WERI-Rb-1 (cell line): ENCODE measurements around the gene BAIAP2L2.
A peak's percentile ranks its signal among the peaks of the same experiment; 100 is the strongest.

Experiments used
- DNase-seq: peaks from one replicate; pipeline ENCODE4 v3.0.0-alpha.2; 2020
- H3K27ac ChIP-seq: fragments of 250-450 bp; sonication (Bioruptor Pico); 2 replicates; pipeline ENCODE4 v1.5.1; 2020; ENCODE audit warnings: mild to moderate bottlenecking, moderate library complexity
- H3K27me3 ChIP-seq: fragments of 250-450 bp; sonication (Bioruptor Pico); 2 replicates; pipeline ENCODE4 v1.5.1; 2021; ENCODE audit warnings: mild to moderate bottlenecking, low read depth, moderate library complexity; ENCODE audit not compliant: insufficient read depth, severe bottlenecking
- H3K36me3 ChIP-seq: fragments of 250-450 bp; sonication (Bioruptor Pico); 2 replicates; pipeline ENCODE4 v1.5.1; 2020; ENCODE audit warnings: mild to moderate bottlenecking, moderate library complexity
- H3K4me3 ChIP-seq: 2 replicates; pipeline ENCODE4 v1.5.1; 2011; ENCODE audit warnings: low read depth, mild to moderate bottlenecking, control low read depth, low read length
- H3K9me3 ChIP-seq: fragments of 250-450 bp; sonication (Bioruptor Pico); 2 replicates; pipeline ENCODE4 v1.5.1; 2021; ENCODE audit warnings: mild to moderate bottlenecking, moderate library complexity; ENCODE audit not compliant: severe bottlenecking
- CTCF ChIP-seq: IDR thresholded peaks from 2 replicates; pipeline ENCODE4 v1.5.1; 2011; ENCODE audit warnings: low read depth, mild to moderate bottlenecking, control low read depth, inconsistent platforms, low read length

BAIAP2L2 gene

DNA sequence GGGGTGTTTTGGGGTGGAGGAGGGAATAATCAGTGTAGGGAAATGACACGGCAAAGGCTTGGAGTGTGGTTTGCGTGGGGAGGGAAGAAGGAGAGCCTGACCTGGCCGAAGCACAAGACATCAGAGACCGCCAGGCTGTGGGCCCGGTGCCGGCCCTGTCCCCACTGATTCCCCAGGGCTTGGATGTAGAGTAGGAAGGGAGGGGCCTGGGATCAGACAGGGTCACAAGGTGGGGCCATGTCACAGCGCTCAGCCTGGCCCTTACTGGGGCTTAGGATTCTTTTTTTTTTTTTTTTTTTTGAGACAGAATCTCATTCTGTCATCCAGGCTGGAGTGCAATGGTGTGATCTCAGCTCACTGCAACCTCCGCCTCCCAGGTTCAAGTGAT is 43.5 kb downstream of the BAIAP2L2 start:
- H3K9me3 ChIP-seq = no peaks in the 10 kb centered on the region
- TF ChIP-seq CTCF = no peak
- peak overlapping the region; percentile 60 for H3K27ac ChIP-seq
- H3K4me3 ChIP-seq = no peak overlapping the region
- no peaks in the 10 kb centered on the region for H3K27me3 ChIP-seq
- peak; percentile 53 for DNase-seq
- H3K36me3 ChIP-seq = peaks cover 45% of the 10 kb centered on the region

DNA sequence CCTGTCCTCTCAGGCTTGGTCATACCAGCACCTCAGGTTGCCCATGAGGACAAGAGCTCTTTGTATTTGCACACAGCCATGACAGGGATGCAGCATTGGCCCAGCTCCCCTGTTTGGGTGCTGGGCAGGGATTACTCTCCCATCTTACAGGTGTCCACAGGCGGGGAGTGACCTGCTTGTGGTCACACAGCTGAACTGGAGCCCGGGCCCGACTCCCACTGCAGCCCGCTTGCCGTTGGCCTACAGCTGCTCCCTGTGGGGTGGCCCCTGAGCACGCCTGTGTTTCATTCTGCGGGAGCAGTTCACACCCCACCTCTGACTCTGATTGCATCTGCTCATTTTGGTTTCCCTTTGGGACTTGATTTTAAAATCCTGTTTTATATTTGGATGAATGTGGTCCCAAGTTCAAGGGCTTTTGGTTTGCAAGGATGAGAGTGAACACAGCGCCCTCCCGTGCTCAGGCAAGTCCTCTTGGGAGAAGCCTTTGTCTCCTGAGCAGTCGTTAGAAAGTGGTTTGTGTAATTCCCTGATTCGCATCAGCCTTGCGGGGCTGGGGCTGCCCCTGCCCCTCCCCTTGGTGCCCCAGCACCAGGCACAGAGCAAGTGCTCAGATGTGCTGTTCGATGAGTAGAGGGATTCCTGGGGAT is 44.0 kb downstream of the BAIAP2L2 start:
- DNase-seq = no peak
- Histone ChIP-seq H3K27ac (peak overlapping the region; percentile 60), H3K27me3 (no peaks in the 10 kb centered on the region), H3K4me3 (no peak overlapping the region), H3K9me3 (no peaks in the 10 kb centered on the region), H3K36me3 (peaks cover 43% of the 10 kb centered on the region)
- peak; percentile 40; the same call in 1 of the 2 replicates for TF ChIP-seq CTCF

- no peak for TF ChIP-seq CTCF
- DNase-seq = no peak
- H3K36me3 ChIP-seq = peaks cover 45% of the 10 kb centered on the region
- H3K27ac ChIP-seq = no peak overlapping the region; the same call in 1 of the 2 replicates
- H3K4me3 ChIP-seq = no peak overlapping the region
- no peaks in the 10 kb centered on the region for H3K9me3 ChIP-seq
- no peaks in the 10 kb centered on the region for H3K27me3 ChIP-seq
These were observed 44.9 kb downstream of the BAIAP2L2 start for GRCh38 chr22:38065539-38065938.

DNA sequence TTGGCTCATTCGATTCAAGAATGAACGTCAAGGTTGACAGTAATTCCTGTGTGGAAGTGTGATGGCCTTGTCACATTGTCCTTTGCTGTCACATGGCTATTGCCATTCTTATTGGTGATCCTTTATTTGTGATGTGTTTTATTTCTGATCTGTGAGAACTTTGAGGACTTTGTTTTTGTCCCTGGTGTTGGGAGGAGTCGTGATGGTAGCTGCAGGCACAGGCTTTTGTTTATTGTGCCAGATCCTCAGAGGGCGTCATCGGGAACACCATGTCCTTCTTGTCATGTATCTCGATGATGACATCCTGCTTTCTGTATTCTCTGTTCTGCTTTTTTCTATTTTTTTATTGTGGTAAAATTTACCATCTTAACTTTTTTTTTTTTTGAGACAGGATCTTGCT is 47.7 kb downstream of the BAIAP2L2 start:
- Histone ChIP-seq H3K27me3 (no peaks in the 10 kb centered on the region), H3K9me3 (no peaks in the 10 kb centered on the region), H3K36me3 (peaks cover 50% of the 10 kb centered on the region), H3K4me3 (no peak overlapping the region), H3K27ac (no peak overlapping the region)
- DNase-seq = no peak
- no peak for TF ChIP-seq CTCF

DNA sequence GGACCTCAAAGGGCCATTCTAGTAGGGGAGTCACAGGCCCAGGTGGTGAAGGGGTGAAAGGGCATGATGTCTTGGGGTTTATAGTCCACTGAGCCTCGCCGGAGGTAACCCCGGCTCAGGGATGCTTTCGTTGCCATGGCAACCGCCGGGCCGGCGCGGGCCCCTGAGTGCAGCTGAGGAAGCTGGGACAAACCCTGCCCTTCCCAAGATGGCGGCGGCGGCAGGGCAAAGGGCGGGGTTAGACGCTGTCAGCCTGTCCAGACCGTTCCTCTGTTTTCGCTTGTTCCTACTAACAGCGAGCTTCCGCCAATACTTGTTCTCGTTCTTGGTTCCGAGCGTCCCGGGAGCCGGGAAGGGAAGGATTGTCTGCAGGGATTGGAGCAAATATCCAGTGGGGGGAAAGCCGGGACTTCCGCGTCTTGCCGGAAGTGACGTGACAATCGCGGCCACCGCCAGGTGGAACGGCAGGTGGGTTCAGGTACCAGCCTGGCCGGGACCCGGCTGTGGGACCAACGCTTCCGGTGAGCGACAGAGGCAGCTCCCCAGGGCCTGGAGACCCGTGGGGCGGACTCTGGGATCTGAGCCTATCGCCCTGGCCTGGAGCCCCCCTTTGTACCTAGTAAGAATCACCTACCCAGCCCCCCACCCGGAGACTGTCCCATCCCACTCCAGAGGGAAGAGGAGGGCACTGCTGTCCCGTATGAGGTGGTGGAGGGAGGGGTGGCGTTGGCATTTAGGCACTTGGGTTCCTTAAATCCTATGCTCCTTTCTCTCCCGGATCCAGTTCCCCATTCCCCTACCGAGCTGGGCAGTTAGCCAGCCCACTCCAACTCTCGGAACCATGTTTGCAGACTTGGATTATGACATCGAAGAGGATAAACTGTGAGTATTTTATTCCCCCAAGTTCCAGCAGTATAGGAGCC is 53.3 kb downstream of the BAIAP2L2 start, which contains the start of gene PICK1:
Gene PICK1 (plus strand): TSS at position 436 of the 923 bp plus-strand sequence. CDS start 406 bp downstream, at position 842.
- H3K9me3 ChIP-seq = no peaks in the 10 kb centered on the region
- peaks cover 16% of the 10 kb centered on the region for H3K36me3 ChIP-seq
- H3K27me3 ChIP-seq = no peaks in the 10 kb centered on the region
- H3K4me3 ChIP-seq = peak within 1 kb of the TSS; percentile 88
- TF ChIP-seq CTCF = no peak
- H3K27ac ChIP-seq = peak within 1 kb of the TSS; percentile 87
- peak; percentile 92 for DNase-seq
